ENCODE data around the gene ATP6V1A.

DNA sequence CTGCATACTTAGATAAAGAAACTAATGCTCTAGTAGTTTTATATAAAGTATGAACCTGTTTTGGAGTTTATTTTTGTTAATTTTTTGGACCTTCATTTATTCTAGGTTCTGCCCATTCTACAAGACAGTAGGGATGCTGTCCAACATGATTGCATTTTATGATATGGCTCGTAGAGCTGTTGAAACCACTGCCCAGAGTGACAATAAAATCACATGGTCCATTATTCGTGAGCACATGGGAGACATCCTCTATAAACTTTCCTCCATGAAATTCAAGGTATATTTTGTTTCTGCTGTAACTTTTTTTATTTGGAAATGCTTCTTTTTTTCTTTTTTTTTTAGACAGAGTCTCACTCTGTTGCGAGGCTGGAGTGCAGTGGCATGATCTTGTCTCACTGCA, 58.4 kb downstream of the ATP6V1A start:
- no peak for TF ChIP-seq CTCF (conservative IDR thresholded peaks at IDR 0.05; ENCODE audit: low read length)
- TF ChIP-seq EZH2phosphoT487 (IDR thresholded peaks at IDR 0.05; ENCODE audit: borderline replicate concordance), result no peak
